ENCODE data around the gene RCN2.

RCN2 gene

GRCh38 chr15:76994971-76995945 is 63.7 kb downstream of the RCN2 start, which contains the start of gene PSTPIP1:
Gene PSTPIP1, plus strand, starts transcription at chr15:76995126. Its CDS starts 448 bp downstream, at chr15:76995574.
- peak; percentile 88 for DNase-seq

- no peak for DNase-seq
Observed at GRCh38 chr15:76996076-76996525, 64.6 kb downstream of the RCN2 start.

DNA sequence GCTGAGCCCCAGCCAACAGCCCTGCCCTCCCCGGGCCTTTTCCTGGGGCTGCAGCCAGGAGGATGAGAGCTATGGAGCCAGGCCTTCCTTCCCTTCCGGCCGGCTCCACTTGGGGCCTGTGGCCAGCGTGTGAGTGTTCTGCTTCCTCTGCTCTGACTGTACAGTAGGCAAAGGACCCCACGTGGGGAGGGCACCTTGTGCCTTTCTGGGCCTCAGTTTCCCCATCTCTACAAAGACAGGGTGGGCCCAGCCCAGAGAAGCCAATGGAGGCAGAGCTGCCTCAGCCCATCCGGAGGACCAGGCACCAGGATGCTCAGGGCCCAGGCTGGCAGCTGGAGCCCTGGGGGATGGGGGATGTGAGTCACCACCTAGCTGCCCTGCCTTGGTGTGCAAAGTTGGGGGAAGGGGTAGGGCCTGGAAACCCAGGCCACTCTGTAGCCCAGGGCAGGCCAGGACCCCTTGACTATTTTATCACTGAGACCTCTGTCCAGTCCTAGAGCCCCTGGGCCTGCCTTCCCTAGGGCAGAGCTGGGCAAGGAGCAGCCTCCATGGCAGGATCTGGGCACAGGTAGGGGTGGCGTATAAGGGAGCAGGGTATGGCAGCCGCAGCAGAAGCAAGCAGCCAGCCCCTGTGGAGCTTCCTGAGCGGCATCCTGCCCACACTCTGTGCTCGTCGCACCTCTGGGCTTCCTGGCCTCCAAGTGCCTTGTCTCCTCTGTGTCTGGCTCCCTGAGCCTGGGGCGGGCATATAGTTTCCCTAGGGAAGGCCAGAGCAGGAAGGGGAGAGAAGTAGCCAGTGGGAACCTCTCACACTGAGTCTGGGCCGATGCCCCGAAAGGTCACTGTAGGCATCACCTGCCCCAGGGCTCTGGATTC is 65.2 kb downstream of the RCN2 start:
- DNase-seq = peak; percentile 82

GRCh38 chr15:76998663-76999285 is 67.2 kb downstream of the RCN2 start:
- no peak for DNase-seq

DNA sequence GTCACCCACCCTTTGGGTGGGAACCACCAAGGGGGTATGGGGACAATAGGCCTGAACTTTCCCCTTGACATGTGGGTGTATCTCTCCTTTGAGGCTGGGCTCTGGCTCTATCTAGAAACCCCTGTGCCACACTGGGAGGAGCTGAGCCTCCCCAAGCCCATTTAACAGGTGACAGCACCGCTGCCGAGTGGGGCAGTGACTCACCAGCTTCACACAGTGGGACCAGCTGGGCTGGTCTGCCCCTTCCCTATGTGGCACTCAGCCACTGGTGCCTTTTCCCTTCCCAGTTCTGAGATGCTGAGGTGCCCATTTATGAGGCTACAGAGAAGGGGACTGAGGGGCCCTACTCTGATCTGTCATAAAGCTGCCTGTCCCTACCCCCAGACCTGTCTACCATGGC is 68.4 kb downstream of the RCN2 start:
- DNase-seq = no peak

DNA sequence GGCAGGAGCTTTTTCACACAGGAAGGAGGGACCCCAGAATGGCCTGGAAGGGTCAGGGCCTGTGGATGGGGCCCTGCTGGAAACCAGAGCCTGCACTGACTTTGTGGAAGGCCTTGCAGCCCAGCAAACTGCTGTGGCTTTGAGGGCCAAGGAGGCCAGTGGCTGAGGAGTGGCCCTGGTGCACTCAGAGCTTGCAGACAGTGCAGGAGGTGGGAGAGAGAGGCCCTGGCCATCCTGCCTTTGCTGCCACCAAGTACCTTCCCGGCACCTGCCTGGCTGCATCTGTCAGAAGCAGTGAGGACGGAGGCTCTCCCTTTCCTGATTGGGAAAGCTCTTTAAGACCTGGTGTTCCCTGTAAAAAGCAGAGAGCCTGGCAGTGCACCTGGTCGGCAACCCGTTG is 69.8 kb downstream of the RCN2 start:
- DNase-seq = no peak

DNA sequence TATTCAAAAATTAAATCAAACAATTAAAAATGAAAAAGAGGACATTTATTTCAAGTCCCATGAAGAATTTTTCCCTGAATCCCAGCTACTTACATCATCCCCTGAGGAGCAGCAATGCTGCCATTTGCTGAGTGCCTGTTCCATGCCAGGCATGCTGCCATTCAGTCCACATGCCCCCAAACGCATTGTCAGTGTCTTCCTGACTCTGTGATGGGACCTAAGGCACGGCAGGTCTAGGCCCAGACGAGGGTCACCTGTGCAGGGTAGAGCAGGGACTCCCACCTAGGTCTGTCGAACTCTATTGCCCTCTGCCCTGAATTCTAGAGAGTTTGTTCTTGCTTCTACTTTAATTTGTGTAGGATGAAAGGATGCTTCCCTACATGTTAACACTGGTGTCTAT is 70.4 kb downstream of the RCN2 start:
- DNase-seq = no peak

GRCh38 chr15:77002436-77002835 is 70.9 kb downstream of the RCN2 start:
- DNase-seq = no peak

- DNase-seq = peak; percentile 86
Observed at GRCh38 chr15:77002954-77003912, 71.7 kb downstream of the RCN2 start.
